ENCODE data around the gene PDK2. TPM values are rescaled to one million over a fixed set of nuclear protein-coding genes. Genes with fewer than 3 reads are reported as not detected.

Gene PDK2
- total and polyA plus RNA-seq, 2 experiments from 2014 or later: 12.0 to 15.9 TPM

- Histone ChIP-seq H3K27me3 (ENCODE audit: insufficient read depth) (no peaks in the 10 kb centered on the region), H3K9me2 (ENCODE audit: insufficient read depth) (no peaks in the 10 kb centered on the region), H3K79me2 (replicated peaks; ENCODE audit: insufficient read depth) (no peaks in the 10 kb centered on the region), H4K20me1 (replicated peaks; ENCODE audit: insufficient read depth) (no peaks in the 10 kb centered on the region), H3K4me3 (no peak overlapping the region), H3K4me2 (no peak overlapping the region), H3K4me1 (ENCODE audit: insufficient read depth) (no peaks in the 10 kb centered on the region), H2AFZ (no peak overlapping the region), H3F3A (replicated peaks; ENCODE audit: low read depth) (peaks cover 2% of the 10 kb centered on the region; the same call in 1 of the 2 replicates), H3K36me3 (ENCODE audit: insufficient read depth) (no peaks in the 10 kb centered on the region), H3K27ac (ENCODE audit: low read depth) (no peak overlapping the region)
- Mint-ChIP-seq H3K27ac (no peak overlapping the region), H3K36me3 (ENCODE audit: low read depth) (no peaks in the 10 kb centered on the region), H3K4me3 (no peak overlapping the region), H3K9me3 (no peaks in the 10 kb centered on the region; the same call in 2 of the 3 replicates), H3K4me1 (no peaks in the 10 kb centered on the region; the same call in 2 of the 3 replicates), H3K27me3 (ENCODE audit: insufficient read depth, low read depth, poor library complexity) (peaks cover 10% of the 10 kb centered on the region)
- TF ChIP-seq ZNF331 (CRISPR knock-in tag; IDR thresholded peaks at IDR 0.05; ENCODE audit: low read depth) (no peak), NANOG (IDR thresholded peaks at IDR 0.05; ENCODE audit: borderline replicate concordance) (no peak), JUNB (IDR thresholded peaks at IDR 0.05; ENCODE audit: unreplicated experiment) (no peak), EZH2phosphoT487 (IDR thresholded peaks at IDR 0.05; ENCODE audit: unreplicated experiment) (no peak), POLR2AphosphoS5 (IDR thresholded peaks at IDR 0.05; ENCODE audit: low read depth) (no peak), STAT1 (IDR thresholded peaks at IDR 0.05; ENCODE audit: unreplicated experiment) (no peak), CREB1 (CRISPR knock-in tag; IDR thresholded peaks at IDR 0.05; ENCODE audit: low read depth) (no peak), EZH2 (IDR thresholded peaks at IDR 0.05; ENCODE audit: low read depth, unreplicated experiment) (no peak), ETS1 (IDR thresholded peaks at IDR 0.05) (no peak), REST (IDR thresholded peaks at IDR 0.05; ENCODE audit: unreplicated experiment) (no peak), CTCF (conservative IDR thresholded peaks at IDR 0.05; ENCODE audit: low read depth in 2 of 2) (no peak), ZNF462 (CRISPR knock-in tag; IDR thresholded peaks at IDR 0.05) (no peak), ZNF114 (CRISPR knock-in tag; IDR thresholded peaks at IDR 0.05) (no peak)
- no peak for DNase-seq (ENCODE audit: low spot score)
- no peak for ATAC-seq
These were observed 5.1 kb upstream of the PDK2 start for GRCh38 chr17:50090071-50090470.
